ENCODE results near the gene EZH2. TPM values are rescaled to one million over a fixed set of nuclear protein-coding genes. Genes with fewer than 3 reads are reported as not detected.

Gene EZH2
- total RNA-seq, 8 experiments from 2014 or later: 2.1 to 61.4 (median 17.1) TPM

DNA sequence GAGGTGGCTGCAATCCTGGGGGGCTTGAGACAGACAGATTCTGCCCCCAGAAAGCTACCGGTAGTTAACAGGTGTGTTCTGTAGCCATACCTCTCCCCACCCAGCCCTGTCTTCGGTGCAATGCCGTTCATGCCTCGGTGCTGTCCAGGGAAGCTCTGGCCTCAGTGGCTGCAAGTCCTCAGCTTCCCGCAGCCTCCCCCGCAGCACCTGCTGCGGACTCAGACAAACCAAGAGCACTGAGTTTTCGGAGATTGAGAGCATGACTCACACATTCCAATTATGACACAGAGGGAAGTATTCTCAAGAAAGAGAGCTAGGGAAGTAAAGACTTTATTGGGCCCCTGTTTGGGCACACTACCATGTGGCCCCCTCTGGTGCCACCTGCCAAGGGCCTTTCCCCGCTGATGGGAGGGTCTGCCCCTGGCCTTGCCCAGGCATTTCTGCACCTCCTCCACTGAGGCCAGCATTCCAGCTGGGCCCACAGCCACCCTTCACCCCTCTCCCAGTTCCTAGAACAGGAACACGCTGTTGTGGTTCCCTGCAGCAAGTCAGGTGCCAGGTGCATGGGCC is 30.2 kb upstream of the EZH2 start:
- ATAC-seq (replicated peaks in 6 of 8): no peak
- no peak overlapping the region for H3K27ac ChIP-seq
- H3K4me3 ChIP-seq: no peak overlapping the region

GRCh38 chr7:148912758-148913541 is 28.9 kb upstream of the EZH2 start:
- no peak overlapping the region for H3K4me3 ChIP-seq
- no peak overlapping the region for H3K27ac ChIP-seq
- peaks cover 2 to 5% of the 10 kb centered on the region in 2 donors for H3K4me1 ChIP-seq (replicated peaks in 1 of 2)
- in situ Hi-C loops (cut with MboI; ENCODE audit: low pct_unique_long_range_greater_than_20kb in 2 of 9, low sequenced_read_pairs in 9 of 9, unreplicated experiment in 9 of 9): no loop called here
- ATAC-seq (replicated peaks in 6 of 8): no peak
- WGBS, 10 experiments: 39 to 92% (median 61%) methylated on average over 1 to 8 of the region's 8 CpGs; no CpG with 5 or more reads in 1 of the 10 experiments

More for the DNA sequence above, 30.2 kb upstream of the EZH2 start:
- WGBS, 10 experiments: 77 to 100% (median 93%) methylated on average over 1 to 9 of the region's 10 CpGs; no CpG with 5 or more reads in 5 of the 10 experiments
- in situ Hi-C loops (cut with MboI; ENCODE audit: low pct_unique_long_range_greater_than_20kb in 2 of 9, low sequenced_read_pairs in 9 of 9, unreplicated experiment in 9 of 9): no loop called here
- H3K4me1 ChIP-seq (replicated peaks in 1 of 2): peaks cover 6 to 12% of the 10 kb centered on the region in 2 donors

- peaks cover 2 to 5% of the 10 kb centered on the region in 2 donors for H3K4me1 ChIP-seq (replicated peaks in 1 of 2)
- no peak for ATAC-seq (replicated peaks in 6 of 8)
- no peak overlapping the region for H3K4me3 ChIP-seq
- H3K27ac ChIP-seq: no peak overlapping the region
- in situ Hi-C loops (cut with MboI; ENCODE audit: low pct_unique_long_range_greater_than_20kb in 2 of 9, low sequenced_read_pairs in 9 of 9, unreplicated experiment in 9 of 9): no loop called here
- WGBS, 10 experiments: 10 to 100% (median 87%) methylated on average over 1 to 3 of the region's 4 CpGs; no CpG with 5 or more reads in 2 of the 10 experiments
Observed at GRCh38 chr7:148912151-148912550, 28.1 kb upstream of the EZH2 start.

DNA sequence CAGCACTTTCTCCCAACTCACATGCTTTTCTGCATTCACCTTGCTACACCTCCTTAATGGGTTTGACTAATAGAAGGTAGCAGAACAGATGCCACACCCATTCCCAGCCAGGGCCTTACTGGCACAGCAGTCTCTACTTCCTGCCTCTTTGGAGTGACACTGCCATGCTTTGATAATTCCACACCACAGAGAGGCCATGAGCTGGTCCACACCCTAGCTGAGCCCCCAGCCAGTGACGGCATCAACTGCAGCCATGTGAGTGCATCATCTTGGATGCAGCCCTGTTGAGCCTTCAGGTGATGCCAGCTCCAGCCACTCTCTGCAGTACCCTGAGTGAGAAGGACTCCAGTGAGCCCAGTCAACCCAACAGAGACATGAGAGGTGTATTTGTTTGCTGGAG is 27.5 kb upstream of the EZH2 start:
- Histone ChIP-seq H3K27ac (no peak overlapping the region), H3K4me1 (replicated peaks in 1 of 2) (peaks cover 2 to 5% of the 10 kb centered on the region in 2 donors), H3K4me3 (no peak overlapping the region)
- peak in 3 of 8 experiments; percentile 36 to 64 (median 54) for ATAC-seq (replicated peaks in 6 of 8)
- no CpG with 5 or more reads among the region's 1 CpG for WGBS, 10 experiments
- in situ Hi-C loops (cut with MboI; ENCODE audit: low pct_unique_long_range_greater_than_20kb in 2 of 9, low sequenced_read_pairs in 9 of 9, unreplicated experiment in 9 of 9): no loop called here

DNA sequence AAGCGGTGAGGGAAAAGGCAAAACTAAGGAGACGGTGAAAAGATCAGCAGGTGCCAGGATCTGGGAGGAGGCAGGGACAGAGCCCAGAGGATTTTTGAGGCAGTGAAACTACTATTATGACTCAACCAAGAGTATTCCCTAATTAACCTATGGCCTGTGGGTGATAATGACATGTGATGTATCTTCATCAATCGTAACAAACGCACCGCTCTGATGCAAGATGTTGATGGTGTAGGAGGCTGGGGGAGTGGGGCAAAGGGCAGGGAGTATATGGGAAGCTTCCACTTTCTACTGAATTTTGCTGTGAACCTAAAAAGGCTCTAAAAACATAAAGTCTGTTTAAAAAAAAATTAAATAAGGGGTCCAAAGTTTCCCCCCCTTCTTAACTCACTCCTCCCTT is 25.5 kb upstream of the EZH2 start:
- H3K4me3 ChIP-seq: no peak overlapping the region
- no peak overlapping the region for H3K27ac ChIP-seq
- WGBS, 10 experiments: 21 to 93% (median 82%) methylated on average over 1 to 5 of the region's 5 CpGs; no CpG with 5 or more reads in 2 of the 10 experiments
- H3K4me1 ChIP-seq (replicated peaks in 1 of 2): peaks cover 2 to 12% of the 10 kb centered on the region in 2 donors
- in situ Hi-C loops (cut with MboI; ENCODE audit: low pct_unique_long_range_greater_than_20kb in 2 of 9, low sequenced_read_pairs in 9 of 9, unreplicated experiment in 9 of 9): no loop called here
- peak in 1 of 8 experiments; percentile 40 for ATAC-seq (replicated peaks in 6 of 8)

GRCh38 chr7:148906707-148907498 is 22.8 kb upstream of the EZH2 start:
- in situ Hi-C loops (cut with MboI; ENCODE audit: low pct_unique_long_range_greater_than_20kb in 2 of 9, low sequenced_read_pairs in 9 of 9, unreplicated experiment in 9 of 9): no loop called here
- 0 to 100% (median 93%) methylated on average over 1 to 7 of the region's 9 CpGs; no CpG with 5 or more reads in 1 of the 10 experiments for WGBS, 10 experiments
- Histone ChIP-seq H3K27ac (no peak overlapping the region), H3K4me3 (no peak overlapping the region), H3K4me1 (replicated peaks in 1 of 2) (peaks cover 2 to 7% of the 10 kb centered on the region in 2 donors)
- peak in 1 of 8 experiments; percentile 11 for ATAC-seq (replicated peaks in 6 of 8)

DNA sequence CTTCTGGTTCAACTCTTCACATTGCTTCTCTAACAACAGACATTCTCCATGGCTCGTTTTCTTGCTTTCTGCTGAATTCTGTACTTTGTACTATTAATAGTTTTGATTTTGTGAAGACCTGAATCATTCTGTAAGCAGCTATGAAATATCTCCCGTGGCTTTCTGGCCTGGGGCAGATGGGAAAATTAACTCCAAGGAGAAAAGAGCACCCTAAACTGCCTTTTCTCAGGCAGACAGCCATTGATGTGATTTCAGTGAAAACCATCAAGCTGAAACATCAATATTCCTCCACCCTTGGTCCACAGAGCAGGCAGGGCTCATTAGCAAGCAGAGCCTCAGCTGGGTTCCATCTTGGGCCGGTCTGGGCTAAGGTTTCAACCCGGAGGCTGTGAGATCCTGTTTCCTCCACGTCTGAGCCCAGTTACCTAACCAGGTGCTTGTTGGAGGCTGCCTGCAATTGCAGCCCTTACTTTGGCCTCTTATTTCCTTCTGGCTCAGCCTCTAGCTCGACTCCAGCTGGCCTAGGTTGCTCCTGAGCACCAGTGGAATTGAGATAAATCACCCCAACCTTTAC is 21.1 kb upstream of the EZH2 start:
- in situ Hi-C loops (cut with MboI; ENCODE audit: low pct_unique_long_range_greater_than_20kb in 2 of 9, low sequenced_read_pairs in 9 of 9, unreplicated experiment in 9 of 9): no loop called here
- ATAC-seq (replicated peaks in 6 of 8): peak in 4 of 8 experiments; percentile 17 to 98 (median 86)
- WGBS, 10 experiments: 0 to 73% (median 38%) methylated on average over 1 to 6 of the region's 6 CpGs
- Histone ChIP-seq H3K27ac (peak overlapping the region in 1 of 2 donors; percentile 5), H3K4me3 (no peak overlapping the region), H3K4me1 (replicated peaks in 1 of 2) (peaks cover 2 to 7% of the 10 kb centered on the region in 2 donors)

- WGBS, 10 experiments: 75 to 100% (median 100%) methylated on average over 1 of the region's 1 CpG; no CpG with 5 or more reads in 6 of the 10 experiments
- Histone ChIP-seq H3K27ac (no peak overlapping the region), H3K4me3 (no peak overlapping the region), H3K4me1 (replicated peaks in 1 of 2) (peaks cover 0 to 7% of the 10 kb centered on the region in 2 donors)
- ATAC-seq (replicated peaks in 6 of 8): no peak
- in situ Hi-C loops (cut with MboI; ENCODE audit: low pct_unique_long_range_greater_than_20kb in 2 of 9, low sequenced_read_pairs in 9 of 9, unreplicated experiment in 9 of 9): no loop called here
Observed at GRCh38 chr7:148903504-148903903, 19.4 kb upstream of the EZH2 start.

DNA sequence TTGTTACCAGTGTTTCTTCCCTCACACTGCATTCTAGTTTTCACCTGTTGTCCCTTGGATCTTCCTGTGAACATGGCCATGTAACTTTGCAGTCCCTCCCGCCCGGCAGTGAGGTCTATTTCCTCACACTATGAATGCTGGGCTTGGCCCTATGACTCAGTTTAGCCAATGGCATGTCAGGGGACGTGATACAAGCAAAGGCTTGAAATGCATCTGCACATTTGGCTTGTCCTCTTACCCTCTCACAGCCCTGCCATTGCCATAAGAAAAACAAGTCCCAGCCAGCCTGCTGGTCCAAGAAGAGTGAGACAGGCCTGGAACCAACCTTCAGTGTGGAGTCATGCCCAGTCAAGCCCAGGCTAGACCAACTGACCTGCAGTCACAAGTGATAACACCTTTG is 17.1 kb upstream of the EZH2 start:
- H3K4me3 ChIP-seq: no peak overlapping the region
- in situ Hi-C loops (cut with MboI; ENCODE audit: low pct_unique_long_range_greater_than_20kb in 2 of 9, low sequenced_read_pairs in 9 of 9, unreplicated experiment in 9 of 9): no loop called here
- 52 to 92% (median 86%) methylated on average over 2 to 3 of the region's 3 CpGs; no CpG with 5 or more reads in 6 of the 10 experiments for WGBS, 10 experiments
- H3K27ac ChIP-seq: no peak overlapping the region
- H3K4me1 ChIP-seq (replicated peaks in 1 of 2): peaks cover 0 to 7% of the 10 kb centered on the region in 2 donors
- ATAC-seq (replicated peaks in 6 of 8): no peak

DNA sequence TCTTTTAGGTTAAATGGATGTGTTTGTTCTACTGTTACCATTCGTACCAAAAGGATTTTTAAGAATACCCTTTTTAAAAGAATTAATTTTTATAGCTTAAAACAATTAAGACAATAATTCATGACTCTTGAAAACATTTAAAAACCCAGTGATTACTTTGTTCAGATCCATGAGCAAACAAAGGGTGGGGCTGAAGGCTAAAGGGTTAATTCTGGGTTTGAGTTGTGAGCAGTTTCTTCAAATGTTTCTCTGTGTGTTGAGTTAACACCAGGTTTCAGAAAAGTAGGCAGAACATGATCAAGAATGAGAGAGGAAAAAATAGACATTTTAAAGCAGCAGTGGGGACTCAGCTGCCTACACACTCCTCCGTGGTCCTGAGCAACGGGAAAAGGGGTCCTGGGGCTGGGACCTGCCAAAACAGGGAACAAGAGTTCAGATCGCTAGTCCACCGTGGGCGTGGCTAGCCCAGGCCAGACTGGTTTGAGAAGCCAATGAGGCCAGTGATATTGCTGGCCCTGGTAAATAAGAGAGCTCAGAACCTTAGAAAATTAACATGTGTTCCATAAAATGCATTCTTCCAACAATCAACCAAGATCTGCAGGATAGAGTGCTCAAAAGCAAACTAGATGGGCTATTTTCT is 14.9 kb upstream of the EZH2 start:
- no peak overlapping the region for H3K4me3 ChIP-seq
- no peaks in the 10 kb centered on the region for H3K4me1 ChIP-seq (replicated peaks in 1 of 2)
- H3K27ac ChIP-seq: no peak overlapping the region
- ATAC-seq (replicated peaks in 6 of 8): peak in 1 of 8 experiments; percentile 59
- WGBS, 10 experiments: 8 to 100% (median 59%) methylated on average over 1 to 6 of the region's 6 CpGs
- in situ Hi-C loops (cut with MboI; ENCODE audit: low pct_unique_long_range_greater_than_20kb in 2 of 9, low sequenced_read_pairs in 9 of 9, unreplicated experiment in 9 of 9): no loop called here

DNA sequence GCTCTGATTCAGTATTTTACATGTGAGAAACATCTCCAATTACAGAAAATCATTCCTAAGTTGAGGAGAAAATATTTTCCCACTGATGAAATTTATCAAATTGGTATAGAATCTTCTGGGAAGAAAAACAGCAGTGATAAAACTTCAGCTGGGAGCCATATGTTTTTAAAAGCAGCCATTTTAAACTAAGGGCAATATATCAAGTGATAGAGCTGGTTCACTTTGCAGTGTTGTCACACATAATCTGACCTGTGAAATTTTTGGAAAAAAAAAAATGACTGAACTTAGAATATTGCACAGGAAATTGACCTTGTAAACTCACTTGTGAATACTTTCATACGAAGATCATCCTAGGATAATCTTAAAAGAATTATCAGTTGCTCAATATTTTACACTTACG is 10.5 kb upstream of the EZH2 start:
- WGBS, 10 experiments: 13 to 100% (median 90%) methylated on average over 1 to 2 of the region's 2 CpGs
- Histone ChIP-seq H3K4me1 (replicated peaks in 1 of 2) (no peaks in the 10 kb centered on the region), H3K4me3 (no peak overlapping the region), H3K27ac (no peak overlapping the region)
- in situ Hi-C loops (cut with MboI; ENCODE audit: low pct_unique_long_range_greater_than_20kb in 2 of 9, low sequenced_read_pairs in 9 of 9, unreplicated experiment in 9 of 9): no loop called here
- peak in 1 of 8 experiments; percentile 22 for ATAC-seq (replicated peaks in 6 of 8)

DNA sequence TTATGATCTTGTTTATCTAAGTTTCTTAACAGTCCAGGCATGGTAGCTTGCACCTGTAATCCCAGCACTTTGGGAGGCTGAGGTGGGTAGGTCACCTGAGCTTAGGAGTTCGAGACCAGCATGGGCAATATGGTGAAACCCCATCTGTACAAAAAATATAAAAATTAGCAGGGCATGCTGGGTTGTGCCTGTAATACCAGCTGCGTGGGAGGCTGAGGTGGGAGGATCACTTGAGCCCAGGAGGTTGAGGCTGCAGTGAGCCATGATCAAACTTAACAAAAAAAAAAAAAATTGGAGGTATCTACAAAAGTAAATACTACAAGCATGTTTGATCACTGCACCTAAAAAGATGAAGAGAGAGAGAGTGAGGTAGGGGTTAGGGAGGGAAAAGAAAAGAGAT is 9.0 kb upstream of the EZH2 start:
- no peak for ATAC-seq (replicated peaks in 6 of 8)
- in situ Hi-C loops (cut with MboI; ENCODE audit: low pct_unique_long_range_greater_than_20kb in 2 of 9, low sequenced_read_pairs in 9 of 9, unreplicated experiment in 9 of 9): no loop called here
- Histone ChIP-seq H3K4me1 (replicated peaks in 1 of 2) (no peaks in the 10 kb centered on the region), H3K27ac (no peak overlapping the region), H3K4me3 (no peak overlapping the region)
- WGBS, 10 experiments: 20 to 100% (median 89%) methylated on average over 1 to 2 of the region's 2 CpGs; no CpG with 5 or more reads in 1 of the 10 experiments
